NCI-H1105 (cell line): ENCODE measurements around the gene BABAM2.
A peak's percentile ranks its signal among the peaks of the same experiment; 100 is the strongest.

Source experiments
- DNase-seq: peaks from one replicate; lab custom pipeline; 2025; lab: John Stamatoyannopoulos, UW

The BABAM2 gene

DNA sequence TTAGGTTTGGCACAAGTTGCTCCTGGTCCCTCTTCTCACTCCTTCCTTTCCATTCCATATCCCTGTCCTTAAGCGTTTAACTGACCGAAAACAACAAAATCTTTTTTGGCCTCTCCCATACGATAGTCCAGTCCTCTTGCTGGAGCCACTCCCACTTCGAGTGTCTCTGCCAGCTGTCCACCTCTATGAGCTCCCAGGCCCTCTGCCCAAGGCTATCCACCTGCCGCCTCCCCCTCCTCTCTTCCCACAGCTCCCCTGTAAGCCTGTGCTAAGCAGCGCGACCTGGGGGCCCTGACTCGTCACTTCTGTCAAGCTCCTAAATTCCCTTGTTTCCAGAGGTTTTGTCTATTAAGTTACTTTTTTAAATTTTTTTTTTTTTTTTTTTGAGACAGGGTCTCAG lies 455.1 kb downstream of the BABAM2 start:
- DNase-seq, result no peak

- no peak for DNase-seq
Observed at GRCh38 chr2:28346587-28346986, 456.1 kb downstream of the BABAM2 start.

DNA sequence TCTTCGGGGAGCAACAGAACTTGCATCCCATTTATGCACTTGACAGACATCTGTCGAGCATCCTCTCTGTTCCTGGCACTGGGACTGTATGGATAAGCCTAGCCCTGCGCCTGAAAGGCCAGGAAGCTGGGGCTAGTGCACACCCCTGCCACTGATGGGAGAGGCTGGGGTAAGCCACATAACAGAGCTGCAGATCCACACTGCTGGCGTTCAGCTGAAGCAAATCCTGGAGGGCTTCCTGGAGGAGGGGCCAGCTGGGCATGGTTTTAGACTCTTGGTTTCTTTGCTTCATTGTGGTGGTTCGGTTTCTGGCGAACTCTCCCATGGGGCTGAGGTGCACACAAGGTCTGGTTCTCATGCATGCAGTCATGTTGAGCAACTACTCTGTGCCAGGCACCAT lies 456.7 kb downstream of the BABAM2 start:
- DNase-seq, result no peak

DNA sequence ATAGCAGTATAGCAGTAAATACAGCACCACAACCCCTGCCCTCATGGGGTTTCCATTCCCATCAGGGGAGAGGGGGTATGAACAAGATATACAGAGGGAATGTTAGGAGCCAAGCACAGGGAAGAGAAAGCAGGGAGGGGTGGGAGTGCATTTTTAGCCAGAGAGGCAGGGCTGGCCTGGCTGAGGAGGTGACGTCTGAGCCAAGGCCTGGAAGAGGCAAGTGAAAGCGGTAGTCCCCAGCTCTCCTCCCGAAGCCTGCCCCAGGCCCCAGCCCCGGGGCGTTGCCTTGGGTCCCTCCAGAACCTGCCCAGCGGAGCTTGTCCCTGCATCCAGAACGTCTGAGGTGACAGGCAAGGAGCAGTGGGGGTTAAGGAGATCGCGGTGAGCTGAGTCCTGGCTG lies 457.1 kb downstream of the BABAM2 start:
- DNase-seq, result no peak

- DNase-seq, result no peak
Observed at GRCh38 chr2:28348149-28348567, 457.6 kb downstream of the BABAM2 start.

DNA sequence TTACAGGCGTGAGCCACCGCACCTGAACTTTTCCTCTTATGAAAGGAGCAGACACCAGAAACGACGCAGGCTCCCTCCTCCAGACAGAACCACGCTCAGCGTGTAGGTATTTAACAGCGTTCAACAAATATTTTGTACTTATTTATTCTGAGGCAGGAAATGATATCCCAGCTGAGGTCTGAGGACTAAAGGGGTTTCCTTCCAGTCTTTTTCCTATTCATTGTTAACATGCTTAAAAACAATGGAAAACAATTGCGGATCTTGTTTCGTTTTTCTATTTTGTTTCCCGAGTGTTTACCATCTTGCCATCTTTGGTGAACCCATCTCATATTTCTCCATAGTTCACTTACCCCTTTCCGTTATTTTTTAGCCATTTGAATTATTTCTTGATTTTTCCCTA lies 458.4 kb downstream of the BABAM2 start:
- no peak for DNase-seq

- DNase-seq, result no peak
Observed at GRCh38 chr2:28349546-28350165, 459.1 kb downstream of the BABAM2 start.

DNA sequence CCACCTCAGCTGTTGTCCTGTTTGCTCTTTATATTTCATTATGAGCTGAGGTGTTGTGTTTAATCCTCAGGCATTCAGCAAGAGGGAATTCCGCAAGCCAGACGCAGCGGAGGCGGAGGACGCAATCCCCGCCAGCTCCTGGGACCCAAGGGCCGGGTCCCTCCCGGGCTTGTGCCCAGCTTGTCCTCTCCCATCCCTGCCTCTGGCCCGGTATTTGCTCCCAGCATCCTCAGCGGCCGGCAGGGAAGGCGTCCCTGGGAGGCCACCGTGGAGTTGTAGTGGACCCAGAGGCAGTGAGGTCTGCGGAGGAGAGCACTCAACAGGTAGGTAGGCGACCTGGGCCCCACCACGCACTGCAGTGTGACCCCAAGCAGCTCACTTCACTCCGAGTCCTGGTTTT lies 459.7 kb downstream of the BABAM2 start:
- no peak for DNase-seq

GRCh38 chr2:28350791-28351285 lies 460.3 kb downstream of the BABAM2 start:
- no peak for DNase-seq

DNA sequence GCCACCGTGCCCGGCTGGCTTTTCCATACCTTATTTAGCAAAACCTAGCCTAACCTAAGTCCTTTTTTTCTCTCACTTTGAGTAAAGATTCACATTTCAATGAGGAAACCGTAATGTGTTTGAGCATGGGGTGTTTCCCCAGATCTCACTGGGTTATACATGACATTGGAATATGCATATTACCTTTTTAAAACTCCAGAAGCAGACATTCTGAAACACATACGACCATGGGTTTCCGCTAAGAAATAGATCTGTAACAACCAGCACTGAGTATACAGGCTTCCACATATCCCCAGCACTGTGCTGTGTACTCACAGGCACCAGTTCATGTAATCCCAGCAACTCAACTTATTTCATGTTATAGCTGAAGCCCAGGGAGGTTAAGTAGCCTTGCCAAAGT lies 461.1 kb downstream of the BABAM2 start:
- DNase-seq, result no peak

DNA sequence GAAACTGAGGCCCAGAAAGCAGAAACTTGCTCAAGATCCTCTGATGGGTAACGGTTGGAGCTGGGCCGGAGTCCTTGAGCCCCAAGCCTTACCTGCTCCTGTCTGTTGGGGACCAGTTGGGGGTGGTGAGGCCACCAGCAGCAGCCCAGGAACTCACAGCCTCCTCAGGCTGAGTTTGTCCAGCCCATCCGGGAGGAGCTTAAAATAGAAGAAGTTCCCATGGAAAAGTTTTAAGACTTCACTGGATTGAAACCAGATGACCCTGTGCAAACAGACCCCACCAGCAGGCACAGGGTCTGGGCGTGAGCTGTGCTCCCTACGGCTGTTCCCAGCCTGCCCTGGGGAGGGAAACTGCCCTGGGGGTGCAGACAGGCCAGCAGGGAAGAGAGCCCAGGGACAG lies 461.6 kb downstream of the BABAM2 start:
- DNase-seq, result no peak

- DNase-seq, result no peak
Observed at GRCh38 chr2:28352610-28353195, 462.2 kb downstream of the BABAM2 start.

- no peak for DNase-seq
Observed at GRCh38 chr2:28354920-28355520, 464.5 kb downstream of the BABAM2 start.

- DNase-seq, result no peak
Observed at GRCh38 chr2:28355521-28356094, 465.1 kb downstream of the BABAM2 start.

DNA sequence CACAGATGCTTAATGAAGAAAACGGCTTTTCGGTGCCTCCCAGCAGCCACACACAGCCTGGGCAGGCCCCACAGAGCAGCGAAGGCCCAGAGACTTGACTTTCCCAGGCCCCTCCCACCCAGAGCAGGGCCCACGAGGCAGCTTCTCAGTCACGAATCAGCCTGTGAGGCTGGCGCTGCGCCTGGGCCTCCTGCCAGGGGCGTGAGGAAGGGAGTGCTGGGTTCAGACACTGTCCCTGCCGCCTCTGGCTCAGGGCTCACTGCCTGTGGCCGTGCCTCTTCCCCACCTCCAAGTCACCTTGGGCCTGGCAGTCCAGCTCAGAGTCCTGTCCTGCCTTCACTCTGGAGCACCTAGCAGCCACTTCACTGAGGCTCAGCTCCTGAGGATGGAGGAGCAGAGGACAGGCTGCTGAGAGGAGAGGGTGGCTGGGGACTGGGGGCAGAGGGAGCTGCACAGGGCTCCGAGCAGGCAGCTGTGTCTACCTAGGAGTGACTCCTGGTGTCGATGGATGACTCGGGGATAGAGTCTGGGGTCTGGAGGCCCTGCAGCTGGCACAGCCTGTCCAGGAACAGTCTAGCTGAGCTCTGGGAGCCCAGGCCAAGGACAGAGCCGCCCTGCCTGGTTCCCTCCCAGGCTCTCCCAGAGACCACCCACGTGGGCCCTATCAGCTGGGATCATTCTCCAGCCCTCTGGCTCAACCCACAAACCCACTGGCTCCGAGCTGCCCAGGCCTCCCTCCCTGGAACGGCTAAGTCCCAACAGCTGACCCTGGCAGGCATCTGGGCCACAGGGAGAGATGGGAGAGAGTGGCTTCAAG lies 465.8 kb downstream of the BABAM2 start:
- peak; percentile 58 for DNase-seq

GRCh38 chr2:28357055-28357454 lies 466.5 kb downstream of the BABAM2 start:
- DNase-seq, result no peak

DNA sequence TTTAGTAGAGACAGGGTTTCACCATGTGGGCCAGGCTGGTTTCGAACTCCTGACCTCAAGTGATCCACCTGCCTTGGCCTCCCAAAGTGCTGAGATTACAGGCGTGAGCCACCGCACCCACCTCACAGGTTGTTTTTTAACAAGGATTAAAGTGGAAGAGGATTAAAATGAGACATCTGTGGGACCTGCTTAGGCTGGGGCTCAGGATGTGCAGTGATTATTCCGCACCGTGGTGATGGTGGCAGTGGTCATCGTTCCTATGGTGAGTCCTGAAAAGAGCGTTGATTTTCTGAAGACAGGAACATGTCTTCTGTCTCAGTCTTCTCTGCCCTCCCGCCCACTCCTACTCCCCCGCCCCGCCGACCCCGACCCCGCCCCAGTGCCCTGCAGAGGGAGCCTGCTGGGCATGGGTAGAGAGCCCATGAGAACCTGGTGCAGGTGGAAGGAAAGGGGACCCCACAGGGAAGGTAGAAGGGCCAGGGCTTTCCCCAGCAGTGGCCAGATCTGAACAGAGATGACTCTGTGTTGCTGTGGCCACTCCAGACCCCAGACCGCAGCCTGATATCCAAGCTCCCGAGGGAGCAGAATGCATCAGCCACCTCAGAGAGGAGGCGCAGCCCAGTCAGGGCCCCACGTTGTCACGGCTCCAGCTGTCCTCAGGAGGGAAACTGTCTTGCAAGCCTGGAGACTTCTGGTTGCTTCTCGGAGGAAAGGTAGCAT lies 467.6 kb downstream of the BABAM2 start:
- DNase-seq, result no peak

- DNase-seq, result no peak
Observed at GRCh38 chr2:28358668-28359201, 468.2 kb downstream of the BABAM2 start.

- no peak for DNase-seq
Observed at GRCh38 chr2:28359222-28360057, 468.9 kb downstream of the BABAM2 start.

DNA sequence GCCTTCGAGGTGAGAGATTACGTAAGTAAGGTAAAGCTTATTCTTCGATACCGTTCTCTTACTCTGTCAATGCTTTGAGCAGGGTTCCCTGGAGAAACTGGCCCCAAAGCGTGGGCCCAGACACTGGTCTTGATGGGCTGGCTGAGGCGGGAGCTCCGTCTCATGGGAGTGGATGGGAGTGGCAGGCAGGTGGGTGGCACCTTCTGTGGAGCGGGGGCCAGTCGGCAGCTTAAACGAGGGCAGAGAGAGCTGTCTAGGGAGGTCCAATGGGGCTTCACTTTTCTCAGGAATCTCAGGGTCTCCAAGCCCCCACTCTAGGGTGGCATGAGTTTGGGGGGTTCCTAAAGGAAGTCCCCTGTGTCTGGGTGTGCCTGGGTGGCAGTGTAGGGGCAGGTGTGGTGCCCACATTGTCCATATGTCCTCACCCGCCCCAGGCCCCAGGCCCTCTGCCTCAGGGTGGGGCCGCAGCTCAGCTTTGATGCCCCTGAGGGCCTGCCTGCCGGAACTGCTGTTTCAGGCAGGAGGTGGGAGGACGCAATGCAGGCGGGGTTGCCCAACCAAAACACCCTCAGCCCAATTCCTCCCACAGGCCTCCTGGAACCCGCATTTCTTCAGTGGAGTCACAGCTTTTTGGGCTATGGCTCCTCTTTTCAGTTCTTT lies 469.7 kb downstream of the BABAM2 start:
- no peak for DNase-seq
